ENCODE measurements around the gene TAF6. TPM values are rescaled to one million over a fixed set of nuclear protein-coding genes. Genes with fewer than 3 reads are reported as not detected.
A peak's percentile ranks its signal among the peaks of the same experiment; 100 is the strongest.

TAF6 gene
- total RNA-seq, 1 donor from 2014 or later: 16.3 TPM

- no peak for DNase-seq
These were observed 53.5 kb downstream of the TAF6 start for GRCh38 chr7:100065452-100066186.

- DNase-seq: no peak
These were observed 55.0 kb downstream of the TAF6 start for GRCh38 chr7:100064162-100064561.

- DNase-seq: no peak
These were observed 55.8 kb downstream of the TAF6 start for GRCh38 chr7:100063376-100063775.

- DNase-seq: no peak
These were observed 57.5 kb downstream of the TAF6 start for GRCh38 chr7:100061518-100062193.

GRCh38 chr7:100059251-100059739 lies 59.9 kb downstream of the TAF6 start:
- DNase-seq: no peak

Small RNAs within 50 kb of the gene (small RNA-seq; reads per million reads assigned to genes)
- gene MIR106B (ENCODE audit: low replicate concordance) (146 reads per million, percentile 97 among the genes with 10 or more reads in this experiment), gene MIR25 (ENCODE audit: low replicate concordance) (1,224 reads per million, percentile 99 among the genes with 10 or more reads in this experiment), gene MIR93 (ENCODE audit: low replicate concordance) (683 reads per million, percentile 98 among the genes with 10 or more reads in this experiment)

Other genes starting within 250 kb of the TAF6 start
- gene OR2AE1, start 242.3 kb downstream of the TAF6 start, total RNA-seq: not detected
- 19.1 TPM for gene TRIM4, start 199.8 kb downstream of the TAF6 start, total RNA-seq
- gene GJC3, start 189.7 kb downstream of the TAF6 start, total RNA-seq: 0.49 TPM
- gene AZGP1, start 143.3 kb downstream of the TAF6 start, total RNA-seq: 39.4 TPM
- 38.1 TPM for gene ZKSCAN1, start 103.8 kb downstream of the TAF6 start, total RNA-seq
- gene ZSCAN21, start 69.6 kb downstream of the TAF6 start, total RNA-seq: 8.4 TPM
- 24.8 TPM for gene ZNF3, start 37.6 kb downstream of the TAF6 start, total RNA-seq
- gene COPS6, start 30.4 kb downstream of the TAF6 start, total RNA-seq: 46.1 TPM
- gene MCM7, start 18.0 kb downstream of the TAF6 start, total RNA-seq: 47.5 TPM
- gene AP4M1, start 17.7 kb downstream of the TAF6 start, total RNA-seq: 12.8 TPM
- 23.4 TPM for gene CNPY4, start 276 bp upstream of the TAF6 start, total RNA-seq
- gene MBLAC1, start 7.6 kb upstream of the TAF6 start, total RNA-seq: 1.1 TPM
- gene LAMTOR4, start 29.6 kb upstream of the TAF6 start, total RNA-seq: 73.6 TPM
- gene TRAPPC14, start 39.4 kb upstream of the TAF6 start, total RNA-seq: 5.3 TPM
- gene GAL3ST4, start 49.3 kb upstream of the TAF6 start, total RNA-seq: 3.4 TPM
- 3.9 TPM for gene GPC2, start 58.0 kb upstream of the TAF6 start, total RNA-seq
- 0.89 TPM for gene STAG3, start 58.6 kb upstream of the TAF6 start, total RNA-seq
- gene PVRIG, start 100.6 kb upstream of the TAF6 start, total RNA-seq: not detected
- not detected for gene SPDYE3, start 188.3 kb upstream of the TAF6 start, total RNA-seq
- gene PILRB, start 238.8 kb upstream of the TAF6 start, total RNA-seq: 13.4 TPM

Measured in skin of body (tissue), 3 donors.